SK-N-MC (cell line): ENCODE measurements around the gene CABYR.

Source experiments
- DNase-seq: peaks from one replicate; pipeline ENCODE4 v3.0.0-alpha.2; 2011; ENCODE audit warnings: low read depth, low spot score
- H3K27ac ChIP-seq: fragments of 200-600 bp; sonication (generic); 2 replicates; pipeline ENCODE4 v1.5.1; 2016; ENCODE audit warnings: mixed run types
- H3K36me3 ChIP-seq: fragments of 200-600 bp; sonication (generic); 2 replicates; pipeline ENCODE4 v1.6.1; 2017; ENCODE audit warnings: antibody characterized with exemption, low read length, mixed read lengths; ENCODE audit not compliant: insufficient read depth
- H3K4me3 ChIP-seq: fragments of 200-600 bp; sonication (generic); 2 replicates; pipeline ENCODE4 v1.5.1; 2016
- H3K9ac ChIP-seq: fragments of 200-600 bp; sonication (generic); 2 replicates; pipeline ENCODE4 v1.8.0; 2017; ENCODE audit warnings: mixed run types, mixed read lengths; ENCODE audit not compliant: insufficient read length
- H3K9me3 ChIP-seq: fragments of 200-600 bp; sonication (generic); 2 replicates; pipeline ENCODE4 v1.6.1; 2017; ENCODE audit warnings: low read depth, mild to moderate bottlenecking, antibody characterized with exemption, low read length, moderate library complexity, mixed read lengths
- EZH2 ChIP-seq: fragments of 200-600 bp; sonication (generic); IDR thresholded peaks from one replicate; pipeline ENCODE4 v1.6.1; 2017; ENCODE audit warnings: antibody characterized with exemption
- FOXP2 ChIP-seq: optimal IDR thresholded peaks from 2 replicates; pipeline ENCODE3; 2011; ENCODE audit warnings: mild to moderate bottlenecking, moderate library complexity; ENCODE audit not compliant: insufficient read depth; ENCODE audit errors: extremely low read length, control extremely low read depth
- POLR2AphosphoS5 ChIP-seq: IDR thresholded peaks from 2 replicates; pipeline ENCODE4 v1.6.1; 2012; ENCODE audit warnings: mild to moderate bottlenecking, low read depth, low read length, borderline replicate concordance

Gene CABYR

GRCh38 chr18:24201699-24202687 is 63.1 kb downstream of the CABYR start:
- H3K9ac ChIP-seq = no peak overlapping the region
- no peak overlapping the region for H3K4me3 ChIP-seq
- H3K36me3 ChIP-seq = no peaks in the 10 kb centered on the region
- DNase-seq = no peak
- H3K9me3 ChIP-seq = no peaks in the 10 kb centered on the region
- TF ChIP-seq FOXP2 (no peak), POLR2AphosphoS5 (no peak), EZH2 (no peak)
- H3K27ac ChIP-seq = no peak overlapping the region

GRCh38 chr18:24204904-24205303 is 66.0 kb downstream of the CABYR start:
- no peak overlapping the region for H3K27ac ChIP-seq
- H3K9me3 ChIP-seq = no peaks in the 10 kb centered on the region
- no peak for TF ChIP-seq FOXP2
- no peak for TF ChIP-seq POLR2AphosphoS5
- no peak for TF ChIP-seq EZH2
- no peak overlapping the region for H3K4me3 ChIP-seq
- no peaks in the 10 kb centered on the region for H3K36me3 ChIP-seq
- DNase-seq = no peak
- no peak overlapping the region for H3K9ac ChIP-seq

GRCh38 chr18:24208270-24209035 is 69.6 kb downstream of the CABYR start:
- H3K27ac ChIP-seq = no peak overlapping the region
- H3K9me3 ChIP-seq = no peaks in the 10 kb centered on the region
- TF ChIP-seq POLR2AphosphoS5 (no peak), EZH2 (no peak), FOXP2 (no peak)
- no peak overlapping the region for H3K4me3 ChIP-seq
- DNase-seq = no peak
- no peaks in the 10 kb centered on the region for H3K36me3 ChIP-seq
- H3K9ac ChIP-seq = no peak overlapping the region

DNA sequence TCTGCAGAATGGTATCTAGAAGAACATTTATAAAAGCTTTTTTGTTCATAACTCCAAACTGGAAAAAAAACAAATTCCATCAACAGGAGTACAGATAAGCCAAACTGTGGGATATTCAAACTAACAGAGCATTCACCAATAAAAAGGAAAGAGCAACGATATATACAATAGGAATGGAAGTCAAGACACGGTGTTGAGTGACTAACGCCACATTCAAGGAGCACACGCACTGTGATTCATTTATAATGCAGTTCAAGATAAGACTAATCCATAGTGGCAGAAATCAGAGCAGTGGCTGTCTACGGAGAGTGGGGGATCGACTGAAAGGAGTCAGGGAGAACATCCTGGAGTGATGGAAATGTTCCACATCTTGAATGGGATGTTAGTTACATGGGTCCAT is 70.7 kb downstream of the CABYR start:
- no peak for DNase-seq
- no peaks in the 10 kb centered on the region for H3K9me3 ChIP-seq
- no peak for TF ChIP-seq EZH2
- no peak for TF ChIP-seq POLR2AphosphoS5
- no peak for TF ChIP-seq FOXP2
- no peak overlapping the region for H3K27ac ChIP-seq
- H3K9ac ChIP-seq = no peak overlapping the region
- no peak overlapping the region for H3K4me3 ChIP-seq
- no peaks in the 10 kb centered on the region for H3K36me3 ChIP-seq
